Kidney epithelial cell (primary cell): ENCODE results near the gene PPP1CA. TPM values are rescaled to one million over a fixed set of nuclear protein-coding genes. Genes with fewer than 3 reads are reported as not detected.

ENCODE experiments used
- DNase-seq: peaks from one replicate; pipeline ENCODE4 v3.0.0-alpha.2; 2010; ENCODE audit warnings: low read depth
- H3K27me3 ChIP-seq: 2 replicates; pipeline ENCODE4 v1.6.0; 2011; ENCODE audit warnings: low read length; ENCODE audit not compliant: control insufficient read depth, insufficient read depth
- H3K36me3 ChIP-seq: 2 replicates; pipeline ENCODE4 v1.5.1; 2011; ENCODE audit warnings: low read length; ENCODE audit not compliant: control insufficient read depth, insufficient read depth
- H3K4me3 ChIP-seq: 2 replicates; pipeline ENCODE4 v1.5.1; 2011; ENCODE audit warnings: low read depth, mild to moderate bottlenecking, control low read depth, low read length
- CTCF ChIP-seq: IDR thresholded peaks from 2 replicates; pipeline ENCODE4 v1.5.1; 2011; ENCODE audit warnings: mild to moderate bottlenecking, moderate library complexity, low read length, control low read depth, inconsistent platforms; ENCODE audit not compliant: insufficient read depth, poor library complexity, severe bottlenecking
- total RNA-seq: library from RNA; depleted of rRNA; stranded (reverse); fragments of >200 nt; gene quantifications from 2 replicates; pipeline ENCODE4 v1.2.3, GENCODE V29; 2015

Gene PPP1CA
- total RNA-seq, 1 donor from 2014 or later, result 319 TPM

GRCh38 chr11:67442504-67443404 is 41.1 kb upstream of the PPP1CA start:
- Histone ChIP-seq H3K4me3 (peak overlapping the region; percentile 94), H3K27me3 (no peaks in the 10 kb centered on the region), H3K36me3 (peaks cover 2% of the 10 kb centered on the region)
- no peak for TF ChIP-seq CTCF
- DNase-seq, result no peak

DNA sequence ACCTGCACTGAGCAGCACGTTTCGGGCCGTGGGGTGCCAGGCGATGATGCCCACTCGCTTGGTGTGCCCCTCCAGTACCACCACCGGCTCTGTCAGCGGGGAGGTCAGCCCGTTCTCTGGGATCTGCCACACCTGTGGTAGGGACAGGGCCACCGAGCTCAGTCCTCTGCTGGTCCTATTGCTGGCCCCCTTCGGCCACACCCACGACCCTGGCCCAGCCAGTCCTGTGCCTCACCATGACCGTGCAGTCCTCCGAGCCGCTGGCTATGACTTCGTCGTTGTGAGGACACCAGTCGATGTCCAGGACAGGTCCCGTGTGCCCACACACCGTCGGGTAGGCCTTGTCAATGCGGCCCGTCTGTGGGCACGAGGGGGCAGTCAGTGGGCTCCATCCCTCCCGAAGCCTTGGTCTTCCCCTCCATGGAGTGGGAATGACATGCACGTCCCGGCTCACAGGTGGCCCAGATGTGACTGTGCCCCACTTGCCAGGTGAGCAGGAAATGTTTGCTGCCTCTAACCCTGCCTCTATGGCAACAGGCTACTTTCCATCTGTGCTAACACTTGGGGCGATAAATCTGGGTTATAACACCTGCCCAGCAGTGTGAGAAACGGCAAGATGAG is 40.2 kb upstream of the PPP1CA start:
- Histone ChIP-seq H3K36me3 (peaks cover 4% of the 10 kb centered on the region), H3K27me3 (no peaks in the 10 kb centered on the region), H3K4me3 (no peak overlapping the region)
- no peak for TF ChIP-seq CTCF
- no peak for DNase-seq

GRCh38 chr11:67441098-67441563 is 39.5 kb upstream of the PPP1CA start:
- Histone ChIP-seq H3K36me3 (peaks cover 4% of the 10 kb centered on the region), H3K27me3 (no peaks in the 10 kb centered on the region), H3K4me3 (no peak overlapping the region)
- TF ChIP-seq CTCF, result no peak
- DNase-seq, result no peak

GRCh38 chr11:67440229-67441097 is 38.8 kb upstream of the PPP1CA start:
- DNase-seq, result no peak
- no peaks in the 10 kb centered on the region for H3K27me3 ChIP-seq
- TF ChIP-seq CTCF, result no peak
- peaks cover 4% of the 10 kb centered on the region for H3K36me3 ChIP-seq
- H3K4me3 ChIP-seq, result no peak overlapping the region

DNA sequence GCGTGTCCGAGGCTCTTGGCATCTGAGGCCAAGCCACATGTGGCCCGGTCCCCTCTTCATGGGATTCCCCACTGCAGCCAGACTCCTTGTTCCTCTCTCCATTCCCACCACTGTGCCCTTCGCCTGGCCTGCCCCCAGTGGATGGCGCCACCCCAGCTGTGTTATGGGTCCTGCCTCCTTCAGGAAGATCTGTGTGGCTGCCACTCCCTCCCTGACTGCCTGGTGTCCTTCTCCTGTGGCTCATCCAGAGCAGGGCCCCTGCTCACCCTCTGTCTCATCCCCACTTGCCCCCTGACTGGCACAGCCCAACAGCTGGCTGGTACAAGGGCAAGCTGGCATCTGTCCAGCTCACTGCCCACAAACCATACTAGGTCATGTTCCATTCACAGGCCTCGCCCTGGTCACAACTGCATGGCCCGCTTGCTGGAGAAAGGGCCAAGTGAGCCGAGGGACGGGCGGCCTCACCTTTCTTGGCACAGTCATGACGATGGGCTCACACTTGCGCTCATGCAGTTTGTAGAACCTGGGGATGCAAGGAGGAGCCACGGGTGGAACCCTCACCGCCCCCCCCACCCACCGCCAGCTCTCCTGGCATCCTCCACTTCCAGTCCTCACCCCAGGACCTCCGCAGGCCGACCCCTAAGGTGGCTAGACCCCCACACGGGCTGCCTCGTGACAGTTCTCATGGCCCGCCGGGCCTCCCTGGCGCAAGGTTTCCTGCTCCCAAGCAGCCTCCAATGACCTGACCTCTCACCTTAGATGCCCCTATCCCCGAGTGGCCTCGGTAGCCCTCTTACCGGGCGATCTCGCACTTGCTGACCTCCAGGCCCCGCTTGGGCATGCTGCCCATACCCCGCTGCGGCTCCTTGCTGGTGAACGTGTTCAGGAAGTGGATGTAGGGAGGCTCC is 37.9 kb upstream of the PPP1CA start:
- Histone ChIP-seq H3K36me3 (peaks cover 4% of the 10 kb centered on the region), H3K27me3 (no peaks in the 10 kb centered on the region), H3K4me3 (no peak overlapping the region)
- no peak for DNase-seq
- peak; percentile 29 for TF ChIP-seq CTCF
